ENCODE measurements around the gene CRYGN.

The CRYGN gene

GRCh38 chr7:151439855-151440798 lies at the start of gene CRYGN:
Gene CRYGN (minus strand): TSS chr7:151440141. CDS start chr7:151439917, 224 bp downstream.
- DNase-seq, result peak; percentile 27

GRCh38 chr7:151489498-151489897 lies 49.6 kb upstream of the CRYGN start:
- DNase-seq, result no peak

- DNase-seq, result no peak
These were observed 48.2 kb upstream of the CRYGN start for GRCh38 chr7:151488096-151488495.

GRCh38 chr7:151487228-151487627 lies 47.3 kb upstream of the CRYGN start:
- DNase-seq, result no peak

GRCh38 chr7:151486074-151486473 lies 46.1 kb upstream of the CRYGN start:
- no peak for DNase-seq

- no peak for DNase-seq
These were observed 45.2 kb upstream of the CRYGN start for GRCh38 chr7:151484971-151485707.

- DNase-seq, result no peak
These were observed 43.7 kb upstream of the CRYGN start for GRCh38 chr7:151483711-151483983.

- DNase-seq, result no peak
These were observed 43.2 kb upstream of the CRYGN start for GRCh38 chr7:151482883-151483710.

GRCh38 chr7:151481650-151482505 lies 41.9 kb upstream of the CRYGN start:
- DNase-seq, result no peak

GRCh38 chr7:151477867-151478266 lies 37.9 kb upstream of the CRYGN start:
- no peak for DNase-seq

GRCh38 chr7:151472644-151473380 lies 32.9 kb upstream of the CRYGN start:
- no peak for DNase-seq

- no peak for DNase-seq
These were observed 30.8 kb upstream of the CRYGN start for GRCh38 chr7:151470711-151471110.

- DNase-seq, result no peak
These were observed 29.3 kb upstream of the CRYGN start for GRCh38 chr7:151469281-151469680.

GRCh38 chr7:151468217-151469018 lies 28.5 kb upstream of the CRYGN start:
- no peak for DNase-seq

GRCh38 chr7:151465169-151465568 lies 25.2 kb upstream of the CRYGN start:
- no peak for DNase-seq

GRCh38 chr7:151462306-151462779 lies 22.4 kb upstream of the CRYGN start:
- no peak for DNase-seq

GRCh38 chr7:151461942-151462230 lies 21.9 kb upstream of the CRYGN start:
- DNase-seq, result no peak

GRCh38 chr7:151461096-151461941 lies 21.4 kb upstream of the CRYGN start:
- DNase-seq, result no peak

GRCh38 chr7:151460474-151460855 lies 20.5 kb upstream of the CRYGN start:
- no peak for DNase-seq

Data from stimulated activated CD4-positive, alpha-beta T cell treated with anti-CD3 and anti-CD28 coated beads, Interleukin-4, amount 100 ng/mL, for 1 hour (primary cell).